Astrocyte (in vitro differentiated cells and primary cell): ENCODE measurements around the gene CDC42EP4. TPM values are rescaled to one million over a fixed set of nuclear protein-coding genes. Genes with fewer than 3 reads are reported as not detected.

Experiments
- DNase-seq: peaks from one replicate; pipeline ENCODE4 v3.0.0-alpha.2; 2010; ENCODE audit warnings: low read depth
- FAIRE-seq: peaks from 2 replicates; lab custom pipeline; 2011; peaks lifted over from hg19 to GRCh38; lab: Jason Lieb, UNC
- H2AFZ ChIP-seq: 2 replicates; pipeline ENCODE4 v1.6.0; 2012; ENCODE audit warnings: low read depth, low read length, inconsistent platforms
- H3K27ac ChIP-seq: 2 replicates; pipeline ENCODE4 v1.5.1; 2011; ENCODE audit warnings: low read depth, low read length, inconsistent platforms
- H3K27me3 ChIP-seq: 2 replicates; pipeline ENCODE4 v1.6.0; 2011; ENCODE audit warnings: low read length, inconsistent platforms; ENCODE audit not compliant: insufficient read depth
- H3K36me3 ChIP-seq: 2 replicates; pipeline ENCODE4 v1.5.1; 2011; ENCODE audit warnings: low read length, inconsistent platforms; ENCODE audit not compliant: insufficient read depth
- H3K4me1 ChIP-seq: 2 replicates; pipeline ENCODE4 v1.5.1; 2011; ENCODE audit warnings: low read length, inconsistent platforms; ENCODE audit not compliant: insufficient read depth
- H3K4me2 ChIP-seq: 2 replicates; pipeline ENCODE4 v1.6.0; 2012; ENCODE audit warnings: low read length, inconsistent platforms
- H3K4me3 ChIP-seq: 2 replicates; pipeline ENCODE4 v1.5.1; 2011; ENCODE audit warnings: low read depth, mild to moderate bottlenecking, low read length, inconsistent platforms; ENCODE audit not compliant: insufficient read depth
- H3K79me2 ChIP-seq: 2 replicates; pipeline ENCODE4 v1.6.0; 2012; ENCODE audit warnings: mild to moderate bottlenecking, low read length, inconsistent platforms; ENCODE audit not compliant: insufficient read depth
- H3K9ac ChIP-seq: 2 replicates; pipeline ENCODE4 v1.6.0; 2012; ENCODE audit warnings: mild to moderate bottlenecking, low read length, inconsistent platforms
- H3K9me3 ChIP-seq: 2 replicates; pipeline ENCODE4 v1.5.1; 2012; ENCODE audit warnings: low read depth, mild to moderate bottlenecking, low read length, inconsistent platforms; ENCODE audit not compliant: insufficient read depth
- H4K20me1 ChIP-seq: 2 replicates; pipeline ENCODE4 v1.6.0; 2012; ENCODE audit warnings: low read length, inconsistent platforms; ENCODE audit not compliant: insufficient read depth
- H3K27ac Mint-ChIP-seq: one replicate; pipeline ENCODE4 v1.8.0; 2021; ENCODE audit warnings: mild to moderate bottlenecking, mixed read lengths; ENCODE audit not compliant: unreplicated experiment
- H3K27me3 Mint-ChIP-seq: one replicate; pipeline ENCODE4 v1.8.0; 2021; ENCODE audit warnings: low read depth, mixed read lengths; ENCODE audit not compliant: unreplicated experiment
- H3K36me3 Mint-ChIP-seq: one replicate; pipeline ENCODE4 v1.8.0; 2021; ENCODE audit warnings: low read depth, mixed read lengths; ENCODE audit not compliant: unreplicated experiment
- H3K4me1 Mint-ChIP-seq: one replicate; pipeline ENCODE4 v1.8.0; 2021; ENCODE audit warnings: low read depth, mixed read lengths; ENCODE audit not compliant: unreplicated experiment
- H3K4me3 Mint-ChIP-seq: one replicate; pipeline ENCODE4 v1.8.0; 2021; ENCODE audit warnings: mild to moderate bottlenecking, moderate library complexity, mixed read lengths; ENCODE audit not compliant: unreplicated experiment
- H3K9me3 Mint-ChIP-seq: one replicate; pipeline ENCODE4 v1.8.0; 2021; ENCODE audit warnings: mild to moderate bottlenecking, mixed read lengths; ENCODE audit not compliant: unreplicated experiment
- CTCF ChIP-seq: IDR thresholded peaks from 2 replicates; pipeline ENCODE4 v1.5.1; 2011; ENCODE audit warnings: low read depth, mild to moderate bottlenecking, inconsistent platforms, low read length, moderate library complexity; ENCODE audit not compliant: insufficient read depth
- EZH2 ChIP-seq: IDR thresholded peaks from 2 replicates; pipeline ENCODE4 v1.6.1; 2012; ENCODE audit warnings: mild to moderate bottlenecking, low read length, inconsistent platforms; ENCODE audit not compliant: insufficient read depth
- total RNA-seq: library from RNA; stranded (reverse); gene quantifications from 2 replicates; pipeline ENCODE4 v1.2.1, GENCODE V29; 2021

CDC42EP4 gene
- total RNA-seq, 1 donor from 2014 or later, result 15.8 TPM

GRCh38 chr17:73347351-73347750 is 35.5 kb upstream of the CDC42EP4 start:
- no peak overlapping the region for H3K4me3 Mint-ChIP-seq
- H3K27me3 Mint-ChIP-seq, result peaks cover 4% of the 10 kb centered on the region
- no peaks in the 10 kb centered on the region for H4K20me1 ChIP-seq
- H3K9me3 ChIP-seq, result no peaks in the 10 kb centered on the region
- H3K4me1 ChIP-seq, result peaks cover 25% of the 10 kb centered on the region
- peaks cover 21% of the 10 kb centered on the region for H3K4me1 Mint-ChIP-seq
- no peaks in the 10 kb centered on the region for H3K36me3 ChIP-seq
- DNase-seq, result no peak
- H3K27me3 ChIP-seq, result no peaks in the 10 kb centered on the region
- H2AFZ ChIP-seq, result no peak overlapping the region
- no peak overlapping the region for H3K4me3 ChIP-seq
- H3K36me3 Mint-ChIP-seq, result no peaks in the 10 kb centered on the region
- no peaks in the 10 kb centered on the region for H3K9me3 Mint-ChIP-seq
- TF ChIP-seq EZH2 (no peak), CTCF (no peak)
- FAIRE-seq, result no peak
- H3K27ac Mint-ChIP-seq, result no peak overlapping the region
- no peak overlapping the region for H3K27ac ChIP-seq
- no peak overlapping the region for H3K9ac ChIP-seq
- no peak overlapping the region for H3K4me2 ChIP-seq
- H3K79me2 ChIP-seq, result no peaks in the 10 kb centered on the region

- peaks cover 1% of the 10 kb centered on the region for H3K27me3 Mint-ChIP-seq
- Histone ChIP-seq H3K9me3 (no peaks in the 10 kb centered on the region), H3K9ac (no peak overlapping the region), H3K4me3 (no peak overlapping the region), H4K20me1 (no peaks in the 10 kb centered on the region), H3K4me2 (no peak overlapping the region), H2AFZ (no peak overlapping the region), H3K36me3 (no peaks in the 10 kb centered on the region), H3K79me2 (no peaks in the 10 kb centered on the region), H3K4me1 (peaks cover 32% of the 10 kb centered on the region), H3K27ac (no peak overlapping the region), H3K27me3 (no peaks in the 10 kb centered on the region)
- no peak overlapping the region for H3K27ac Mint-ChIP-seq
- TF ChIP-seq CTCF (no peak), EZH2 (no peak)
- peaks cover 28% of the 10 kb centered on the region for H3K4me1 Mint-ChIP-seq
- no peak overlapping the region for H3K4me3 Mint-ChIP-seq
- no peak for FAIRE-seq
- DNase-seq, result no peak
- H3K36me3 Mint-ChIP-seq, result no peaks in the 10 kb centered on the region
- H3K9me3 Mint-ChIP-seq, result no peaks in the 10 kb centered on the region
Measured at GRCh38 chr17:73346501-73347162, 34.8 kb upstream of the CDC42EP4 start.

GRCh38 chr17:73343739-73344454 is 32.1 kb upstream of the CDC42EP4 start:
- peak overlapping the region; percentile 81 for H3K27ac ChIP-seq
- H3K4me3 ChIP-seq, result no peak overlapping the region
- no peaks in the 10 kb centered on the region for H3K27me3 ChIP-seq
- Mint-ChIP-seq H3K4me1 (peaks cover 31% of the 10 kb centered on the region), H3K27me3 (no peaks in the 10 kb centered on the region), H3K4me3 (no peak overlapping the region), H3K9me3 (no peaks in the 10 kb centered on the region), H3K36me3 (no peaks in the 10 kb centered on the region), H3K27ac (peak overlapping the region; percentile 85)
- peak overlapping the region; percentile 78 for H2AFZ ChIP-seq
- H3K4me1 ChIP-seq, result peaks cover 45% of the 10 kb centered on the region
- TF ChIP-seq CTCF (no peak), EZH2 (no peak)
- H3K36me3 ChIP-seq, result no peaks in the 10 kb centered on the region
- no peak for FAIRE-seq
- DNase-seq, result no peak
- peak overlapping the region; percentile 75 for H3K9ac ChIP-seq
- H3K4me2 ChIP-seq, result peak overlapping the region; percentile 82
- H3K9me3 ChIP-seq, result no peaks in the 10 kb centered on the region
- no peaks in the 10 kb centered on the region for H4K20me1 ChIP-seq
- H3K79me2 ChIP-seq, result no peaks in the 10 kb centered on the region
